VCaP (cell line): ENCODE results near the gene VTCN1.

Source experiments
- H3K27ac ChIP-seq: fragments of 450-650 bp; 2 replicates; pipeline ENCODE4 v1.5.1; 2017
- TF ChIP-seq, protein P1 (sequence below): fragments of 450-650 bp; conservative IDR thresholded peaks from 2 replicates; pipeline ENCODE4 v1.5.1; 2017; ENCODE audit warnings: mild to moderate bottlenecking, moderate library complexity

Gene VTCN1

DNA sequence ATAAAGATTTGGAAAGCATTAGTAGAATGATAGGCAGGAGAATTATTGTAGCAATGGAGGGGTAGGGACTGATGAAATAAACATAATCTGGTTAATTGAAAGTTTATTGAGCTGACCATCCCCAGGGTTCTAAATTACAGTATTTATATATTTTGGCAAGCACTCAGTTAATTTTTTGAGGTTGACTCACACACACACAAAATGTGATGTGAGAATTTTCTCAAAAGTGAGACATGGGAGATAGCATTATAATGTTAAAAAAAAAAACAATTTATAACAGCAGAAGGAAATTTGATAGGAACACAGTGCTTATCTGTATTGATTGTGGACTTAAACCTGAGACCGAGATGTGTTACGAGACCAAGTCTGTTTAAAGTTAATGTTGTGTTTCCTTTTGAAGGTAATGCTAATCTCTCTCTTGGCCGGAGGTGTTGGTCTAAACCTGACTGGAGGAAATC lies 113.7 kb downstream of the VTCN1 start:
- H3K27ac ChIP-seq = peak overlapping the region; percentile 23; the same call in 1 of the 2 replicates
- TF ChIP-seq, protein P1, sequence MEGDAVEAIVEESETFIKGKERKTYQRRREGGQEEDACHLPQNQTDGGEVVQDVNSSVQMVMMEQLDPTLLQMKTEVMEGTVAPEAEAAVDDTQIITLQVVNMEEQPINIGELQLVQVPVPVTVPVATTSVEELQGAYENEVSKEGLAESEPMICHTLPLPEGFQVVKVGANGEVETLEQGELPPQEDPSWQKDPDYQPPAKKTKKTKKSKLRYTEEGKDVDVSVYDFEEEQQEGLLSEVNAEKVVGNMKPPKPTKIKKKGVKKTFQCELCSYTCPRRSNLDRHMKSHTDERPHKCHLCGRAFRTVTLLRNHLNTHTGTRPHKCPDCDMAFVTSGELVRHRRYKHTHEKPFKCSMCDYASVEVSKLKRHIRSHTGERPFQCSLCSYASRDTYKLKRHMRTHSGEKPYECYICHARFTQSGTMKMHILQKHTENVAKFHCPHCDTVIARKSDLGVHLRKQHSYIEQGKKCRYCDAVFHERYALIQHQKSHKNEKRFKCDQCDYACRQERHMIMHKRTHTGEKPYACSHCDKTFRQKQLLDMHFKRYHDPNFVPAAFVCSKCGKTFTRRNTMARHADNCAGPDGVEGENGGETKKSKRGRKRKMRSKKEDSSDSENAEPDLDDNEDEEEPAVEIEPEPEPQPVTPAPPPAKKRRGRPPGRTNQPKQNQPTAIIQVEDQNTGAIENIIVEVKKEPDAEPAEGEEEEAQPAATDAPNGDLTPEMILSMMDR = no peak

DNA sequence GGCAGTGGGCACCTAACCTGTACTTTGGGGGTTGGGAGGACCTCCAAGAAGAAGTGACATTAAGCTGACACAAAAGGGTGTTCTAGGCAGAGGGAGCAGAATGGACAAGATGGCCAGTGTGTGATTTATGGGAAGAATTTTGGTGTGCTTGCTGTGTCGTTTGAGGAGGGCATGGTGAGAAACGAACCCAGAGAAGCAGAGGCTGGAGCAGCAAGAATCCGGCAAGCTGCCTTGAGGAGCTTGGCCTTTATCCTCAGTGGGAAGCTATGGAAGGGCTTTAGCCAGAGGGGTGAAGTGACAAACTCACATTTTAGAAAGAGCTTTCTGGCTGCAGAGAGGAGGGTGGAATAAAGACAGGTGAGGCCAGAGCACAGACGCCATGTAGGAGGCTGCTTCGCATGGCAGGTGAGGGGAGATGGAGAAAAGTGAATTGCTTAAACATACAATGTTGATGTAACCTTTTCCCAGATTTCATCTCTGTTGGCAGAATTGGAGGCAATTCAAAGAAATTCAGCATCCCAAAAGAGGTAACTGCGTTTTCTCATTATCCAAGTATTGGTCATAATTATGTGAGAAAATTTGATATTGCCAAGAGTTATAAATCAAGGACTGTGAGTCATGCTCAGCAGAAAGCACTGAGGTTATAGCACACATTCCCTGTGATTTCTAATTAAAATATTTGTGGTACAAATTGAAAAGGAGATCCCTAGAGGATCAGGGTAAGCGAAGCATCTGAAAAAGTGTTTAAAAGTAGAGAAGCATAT lies 115.7 kb downstream of the VTCN1 start:
- no peak overlapping the region for H3K27ac ChIP-seq
- TF ChIP-seq, protein P1 = no peak

DNA sequence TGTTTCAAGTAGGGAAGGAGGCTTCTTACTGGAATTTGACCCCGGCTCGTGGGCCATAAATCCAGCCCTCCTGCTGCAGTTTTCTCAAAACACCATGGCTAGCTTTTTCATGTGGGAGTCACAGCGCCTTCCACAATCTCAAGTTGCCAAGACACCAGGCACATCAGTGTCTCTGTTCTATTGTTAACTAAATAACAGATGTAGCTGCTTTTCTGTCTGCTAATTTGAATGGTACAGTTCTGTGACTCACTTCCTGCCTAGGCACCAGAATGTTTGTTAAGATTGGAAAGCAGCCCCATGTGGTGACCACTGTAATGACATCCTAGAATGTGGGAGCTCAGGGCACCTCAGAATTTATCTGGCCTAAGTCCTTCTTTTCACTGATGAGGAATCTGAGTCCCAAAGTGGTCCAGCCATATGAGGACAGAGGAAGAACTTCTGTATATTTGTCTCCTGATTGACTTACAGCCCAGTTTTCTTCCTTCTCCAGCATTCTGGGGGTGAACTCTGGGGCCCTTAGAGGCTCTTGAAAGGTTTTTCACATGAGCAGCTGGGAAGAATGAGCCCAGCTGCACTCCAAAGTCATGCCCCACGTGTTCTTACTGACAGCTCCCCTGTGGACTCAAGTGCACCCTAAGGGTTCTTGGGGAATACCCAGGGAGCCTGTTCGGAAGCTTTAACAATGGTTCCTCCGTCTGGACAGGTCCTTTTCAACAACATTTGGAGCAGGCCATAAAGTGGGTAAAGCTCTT lies 116.7 kb downstream of the VTCN1 start:
- no peak overlapping the region for H3K27ac ChIP-seq
- TF ChIP-seq, protein P1 = no peak
